Measurements from ENCODE around the gene BTBD2.

BTBD2 gene

DNA sequence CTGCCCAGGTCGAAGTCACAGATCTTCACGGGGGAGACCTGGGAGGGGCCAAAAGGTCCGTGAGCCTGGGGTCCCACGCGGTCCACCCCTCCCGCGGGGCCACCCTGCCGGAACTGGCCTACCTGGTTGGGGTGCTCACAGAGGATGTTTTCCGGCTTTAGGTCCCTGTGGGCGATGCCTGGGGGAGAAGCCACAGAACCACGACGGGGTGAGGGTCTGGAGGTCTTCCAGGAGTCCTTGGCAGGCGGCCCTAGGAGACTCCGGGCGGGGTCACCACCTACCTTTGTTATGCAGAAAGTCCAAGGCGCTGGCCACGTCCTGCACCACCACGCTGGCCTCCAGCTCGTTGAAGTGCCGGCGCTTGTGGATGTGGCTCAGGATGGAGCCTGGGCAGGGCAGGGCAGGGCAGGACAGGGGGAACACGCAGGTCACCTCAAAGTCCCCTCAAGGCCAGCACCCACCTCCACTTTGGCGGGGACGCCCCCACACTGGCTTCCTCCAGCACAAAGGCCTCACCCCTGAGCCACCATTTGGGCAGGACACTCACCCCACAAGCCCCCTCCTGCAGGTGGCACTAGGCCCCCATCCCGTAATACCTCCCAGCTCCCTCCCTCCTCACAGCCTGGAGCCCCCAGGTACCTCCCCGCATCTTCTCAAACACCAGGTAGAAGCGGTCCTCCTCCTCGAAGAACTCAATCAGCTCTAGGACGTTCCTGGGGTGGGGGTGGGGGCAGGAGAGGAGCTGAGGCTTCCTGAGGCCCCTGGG, 27.2 kb upstream of the BTBD2 start:
- Histone ChIP-seq H3K4me1 (ENCODE audit: control insufficient read depth in 1 of 2, insufficient read depth in 1 of 2, low read depth in 1 of 2, low read length in 1 of 2) (peaks cover 50 to 63% of the 10 kb centered on the region in 2 experiments), H3K27ac (peak overlapping the region; percentile 97), H3K9me3 (no peaks in the 10 kb centered on the region), H3K36me3 (peaks cover 99% of the 10 kb centered on the region), H3K4me3 (ENCODE audit: low read depth in 1 of 2, low read length in 1 of 2) (peak overlapping the region; percentile 67 to 71), H3K27me3 (no peaks in the 10 kb centered on the region)
- TF ChIP-seq, protein P1, sequence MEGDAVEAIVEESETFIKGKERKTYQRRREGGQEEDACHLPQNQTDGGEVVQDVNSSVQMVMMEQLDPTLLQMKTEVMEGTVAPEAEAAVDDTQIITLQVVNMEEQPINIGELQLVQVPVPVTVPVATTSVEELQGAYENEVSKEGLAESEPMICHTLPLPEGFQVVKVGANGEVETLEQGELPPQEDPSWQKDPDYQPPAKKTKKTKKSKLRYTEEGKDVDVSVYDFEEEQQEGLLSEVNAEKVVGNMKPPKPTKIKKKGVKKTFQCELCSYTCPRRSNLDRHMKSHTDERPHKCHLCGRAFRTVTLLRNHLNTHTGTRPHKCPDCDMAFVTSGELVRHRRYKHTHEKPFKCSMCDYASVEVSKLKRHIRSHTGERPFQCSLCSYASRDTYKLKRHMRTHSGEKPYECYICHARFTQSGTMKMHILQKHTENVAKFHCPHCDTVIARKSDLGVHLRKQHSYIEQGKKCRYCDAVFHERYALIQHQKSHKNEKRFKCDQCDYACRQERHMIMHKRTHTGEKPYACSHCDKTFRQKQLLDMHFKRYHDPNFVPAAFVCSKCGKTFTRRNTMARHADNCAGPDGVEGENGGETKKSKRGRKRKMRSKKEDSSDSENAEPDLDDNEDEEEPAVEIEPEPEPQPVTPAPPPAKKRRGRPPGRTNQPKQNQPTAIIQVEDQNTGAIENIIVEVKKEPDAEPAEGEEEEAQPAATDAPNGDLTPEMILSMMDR (IDR thresholded peaks at IDR 0.05), result no peak

DNA sequence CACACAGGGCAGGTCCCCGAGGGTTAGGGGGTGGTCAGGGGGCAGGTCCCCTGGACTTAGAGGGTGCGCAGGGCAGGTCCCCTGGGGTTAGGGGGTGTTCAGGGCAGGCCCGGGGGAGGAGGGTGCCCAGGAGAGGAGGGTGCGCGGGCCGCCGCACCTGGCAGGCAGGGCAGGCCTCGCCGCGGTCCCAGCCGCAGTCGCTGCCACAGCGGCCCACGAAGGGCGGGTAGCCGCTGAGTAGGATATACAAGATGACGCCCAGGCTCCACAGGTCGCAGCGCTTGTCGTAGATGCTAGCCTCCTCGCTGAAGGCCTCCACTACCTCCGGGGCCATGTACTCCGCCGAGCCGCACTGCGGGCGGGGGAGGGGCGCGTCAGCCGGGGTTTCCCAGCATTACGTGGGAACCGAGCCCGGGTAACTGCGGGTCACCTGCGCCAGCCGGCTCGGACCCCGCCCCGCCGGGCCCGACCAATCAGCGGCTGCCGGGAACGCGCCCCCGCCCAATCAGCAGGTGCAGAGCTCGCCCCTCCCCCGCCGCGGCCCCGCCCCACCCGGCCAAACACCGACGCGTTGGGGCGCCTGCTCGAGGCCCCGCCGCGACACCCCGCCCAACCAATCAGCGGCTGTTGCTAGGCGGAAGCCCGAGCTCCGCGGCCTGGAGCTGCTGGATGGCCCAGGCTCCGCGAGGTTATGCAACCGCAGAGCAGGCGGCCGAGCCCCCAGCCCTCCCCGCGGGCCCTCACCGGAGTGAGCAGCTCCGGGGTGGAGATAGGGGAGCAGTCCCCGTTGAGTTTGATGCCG, 26.4 kb upstream of the BTBD2 start:
- Histone ChIP-seq H3K36me3 (peaks cover 96% of the 10 kb centered on the region), H3K4me1 (ENCODE audit: control insufficient read depth in 1 of 2, insufficient read depth in 1 of 2, low read depth in 1 of 2, low read length in 1 of 2) (peaks cover 43 to 55% of the 10 kb centered on the region in 2 experiments), H3K9me3 (no peaks in the 10 kb centered on the region), H3K4me3 (ENCODE audit: low read depth in 1 of 2, low read length in 1 of 2) (peak overlapping the region; percentile 67 to 71), H3K27ac (peak overlapping the region; percentile 97), H3K27me3 (no peaks in the 10 kb centered on the region)
- TF ChIP-seq, protein P1 (IDR thresholded peaks at IDR 0.05), result peak; percentile 20

DNA sequence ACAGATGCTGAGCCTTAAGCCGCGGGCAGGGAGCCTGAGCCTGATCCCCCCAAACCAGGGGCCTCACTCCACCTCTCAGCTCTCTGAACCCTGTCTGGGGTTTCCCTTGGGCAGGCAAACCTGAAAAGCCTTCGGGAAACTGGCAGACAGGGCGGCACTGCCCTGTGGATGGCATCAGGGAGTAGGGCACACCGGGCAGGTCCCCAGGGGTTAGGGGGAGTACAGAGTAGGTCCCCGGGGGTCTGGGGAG, 25.8 kb upstream of the BTBD2 start:
- Histone ChIP-seq H3K27ac (peak overlapping the region; percentile 97), H3K27me3 (no peaks in the 10 kb centered on the region), H3K4me1 (ENCODE audit: control insufficient read depth in 1 of 2, insufficient read depth in 1 of 2, low read depth in 1 of 2, low read length in 1 of 2) (peaks cover 43 to 51% of the 10 kb centered on the region in 2 experiments), H3K4me3 (ENCODE audit: low read depth in 1 of 2, low read length in 1 of 2) (peak overlapping the region; percentile 51 to 71), H3K9me3 (no peaks in the 10 kb centered on the region), H3K36me3 (peaks cover 91% of the 10 kb centered on the region)
- TF ChIP-seq, protein P1 (IDR thresholded peaks at IDR 0.05), result no peak

DNA sequence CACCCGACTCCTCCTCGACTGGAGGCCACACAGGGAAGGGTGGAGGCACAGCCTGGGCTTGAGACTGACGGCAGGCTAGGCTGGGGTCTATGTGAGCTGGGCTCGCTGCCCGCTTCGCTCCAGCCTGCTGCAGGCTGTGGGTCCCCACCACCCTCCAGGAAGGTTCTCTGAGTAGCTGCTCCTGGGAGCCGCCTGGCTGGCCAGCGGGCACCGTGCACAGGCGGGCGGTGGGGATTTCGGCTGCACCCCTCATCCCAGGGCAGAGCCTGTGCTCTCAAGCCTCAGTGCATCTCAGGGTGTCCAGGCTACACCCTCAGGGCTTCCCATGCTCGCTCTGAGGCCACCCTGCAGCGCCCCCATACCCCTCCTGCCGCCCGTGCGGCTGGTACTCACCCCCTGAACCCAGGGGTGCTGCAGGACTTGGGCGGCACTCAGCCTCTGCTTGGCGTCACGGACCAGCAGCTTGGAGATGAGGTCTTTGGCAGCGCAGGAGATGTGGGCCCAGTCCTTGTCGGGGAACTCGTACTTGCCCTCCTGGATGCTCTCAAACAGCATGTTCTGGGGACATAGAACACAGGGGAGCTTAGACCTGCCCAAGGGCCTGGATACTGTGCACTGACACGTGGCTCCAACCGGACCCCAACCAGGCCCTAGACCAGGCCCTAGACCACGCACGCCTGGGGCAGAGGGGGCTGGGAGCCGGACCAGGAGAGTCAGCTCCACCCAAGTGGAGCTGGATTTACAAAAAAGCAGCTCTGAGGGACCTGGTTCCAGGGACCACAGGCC, 25.3 kb upstream of the BTBD2 start:
- Histone ChIP-seq H3K4me3 (ENCODE audit: low read depth in 1 of 2, low read length in 1 of 2) (peak overlapping the region; percentile 51 to 71), H3K4me1 (ENCODE audit: control insufficient read depth in 1 of 2, insufficient read depth in 1 of 2, low read depth in 1 of 2, low read length in 1 of 2) (peaks cover 42 to 49% of the 10 kb centered on the region in 2 experiments), H3K27ac (peak overlapping the region; percentile 97)

More for the DNA sequence above, 25.3 kb upstream of the BTBD2 start:
- TF ChIP-seq, protein P1 (IDR thresholded peaks at IDR 0.05), result no peak
- H3K36me3 ChIP-seq, result peaks cover 86% of the 10 kb centered on the region
- no peaks in the 10 kb centered on the region for H3K27me3 ChIP-seq
- no peaks in the 10 kb centered on the region for H3K9me3 ChIP-seq

Data from neutrophil (primary cell).